ENCODE measurements around the gene FPGS.

Gene FPGS

DNA sequence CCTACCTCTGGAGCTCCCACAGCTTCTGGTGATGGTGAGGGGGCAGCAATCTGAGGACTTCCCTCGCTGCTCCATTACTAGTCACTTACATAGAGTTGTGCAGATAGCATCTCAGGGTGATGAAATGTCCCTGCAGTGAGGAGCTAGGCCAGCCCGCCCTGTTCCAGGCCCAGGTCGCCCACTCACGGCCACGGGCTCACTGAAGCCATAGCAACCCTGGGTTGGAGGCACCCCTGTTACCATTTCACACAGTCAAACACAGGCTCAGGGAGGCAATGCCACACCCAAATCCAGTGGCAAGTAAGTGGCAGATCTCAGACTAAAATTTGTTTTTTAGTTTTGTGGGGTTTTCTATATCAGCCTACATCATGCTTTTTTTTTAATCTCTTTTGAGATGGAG, 43.8 kb upstream of the FPGS start:
- H3K4me3 ChIP-seq: no peak overlapping the region
- no peaks in the 10 kb centered on the region for H3K36me3 ChIP-seq (ENCODE audit: insufficient read depth, low read length)
- DNase-seq (ENCODE audit: low read depth, low spot score): no peak
- no peak overlapping the region for H3K27ac ChIP-seq
- no peaks in the 10 kb centered on the region for H3K9me3 ChIP-seq (ENCODE audit: low read depth, low read length)
- no peak overlapping the region for H3K9ac ChIP-seq (ENCODE audit: insufficient read length)
- no peak for TF ChIP-seq EZH2 (IDR thresholded peaks at IDR 0.05)
- no peak for TF ChIP-seq POLR2AphosphoS5 (IDR thresholded peaks at IDR 0.05; ENCODE audit: borderline replicate concordance, low read depth, low read length)

DNA sequence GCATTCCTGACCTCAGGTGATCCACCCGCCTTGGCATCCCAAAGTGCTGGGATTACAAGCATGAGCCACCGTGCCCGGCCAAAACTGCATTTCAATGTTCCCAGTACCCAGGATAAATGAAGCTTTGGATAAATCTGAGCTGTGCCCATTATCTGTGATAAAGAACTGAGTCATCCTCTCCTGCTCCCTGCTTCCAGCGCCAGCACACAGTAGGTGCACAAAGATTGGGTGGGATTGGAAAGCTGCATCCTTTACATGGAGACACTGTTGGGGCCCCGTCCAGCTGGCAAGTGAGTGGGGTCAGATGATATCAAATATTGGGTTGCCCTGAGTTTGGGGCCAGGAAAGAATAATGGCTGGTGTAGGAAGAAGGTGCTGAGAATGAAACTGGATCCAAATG, 41.6 kb upstream of the FPGS start:
- TF ChIP-seq FOXP2 (optimal IDR thresholded peaks at IDR 0.05; ENCODE audit: control extremely low read depth, extremely low read length, insufficient read depth) (no peak), EZH2 (IDR thresholded peaks at IDR 0.05) (no peak), POLR2AphosphoS5 (IDR thresholded peaks at IDR 0.05; ENCODE audit: borderline replicate concordance, low read depth, low read length) (no peak)
- Histone ChIP-seq H3K4me3 (no peak overlapping the region), H3K36me3 (ENCODE audit: insufficient read depth, low read length) (no peaks in the 10 kb centered on the region), H3K9me3 (ENCODE audit: low read depth, low read length) (no peaks in the 10 kb centered on the region), H3K9ac (ENCODE audit: insufficient read length) (no peak overlapping the region), H3K27ac (no peak overlapping the region)
- no peak for DNase-seq (ENCODE audit: low read depth, low spot score)

DNA sequence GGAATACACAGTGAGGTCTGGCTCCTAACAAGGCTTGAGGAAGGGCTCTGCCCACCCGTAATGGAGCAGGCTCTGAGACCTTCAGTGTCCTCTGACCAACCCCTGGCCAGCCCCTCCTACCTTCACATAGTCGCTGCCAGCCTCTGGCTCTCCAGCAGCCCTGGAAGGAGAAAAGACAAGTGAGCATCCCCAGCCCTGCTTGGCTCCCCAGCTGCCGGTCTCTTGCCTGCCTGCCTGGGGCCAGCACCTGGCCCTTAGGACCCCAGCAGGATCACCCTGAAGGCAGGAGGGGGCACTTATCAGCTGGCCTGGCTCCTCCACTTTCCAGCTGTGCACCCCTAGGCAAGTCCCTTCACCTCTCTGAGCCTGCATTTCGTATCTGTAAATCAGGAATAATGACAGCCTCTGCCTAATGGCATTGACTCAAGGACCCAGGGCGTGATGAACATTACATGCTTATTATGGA, 41.2 kb upstream of the FPGS start:
- TF ChIP-seq FOXP2 (optimal IDR thresholded peaks at IDR 0.05; ENCODE audit: control extremely low read depth, extremely low read length, insufficient read depth) (no peak), POLR2AphosphoS5 (IDR thresholded peaks at IDR 0.05; ENCODE audit: borderline replicate concordance, low read depth, low read length) (no peak), EZH2 (IDR thresholded peaks at IDR 0.05) (no peak)
- Histone ChIP-seq H3K9me3 (ENCODE audit: low read depth, low read length) (no peaks in the 10 kb centered on the region), H3K36me3 (ENCODE audit: insufficient read depth, low read length) (no peaks in the 10 kb centered on the region), H3K27ac (no peak overlapping the region), H3K9ac (ENCODE audit: insufficient read length) (no peak overlapping the region), H3K4me3 (no peak overlapping the region)
- no peak for DNase-seq (ENCODE audit: low read depth, low spot score)

DNA sequence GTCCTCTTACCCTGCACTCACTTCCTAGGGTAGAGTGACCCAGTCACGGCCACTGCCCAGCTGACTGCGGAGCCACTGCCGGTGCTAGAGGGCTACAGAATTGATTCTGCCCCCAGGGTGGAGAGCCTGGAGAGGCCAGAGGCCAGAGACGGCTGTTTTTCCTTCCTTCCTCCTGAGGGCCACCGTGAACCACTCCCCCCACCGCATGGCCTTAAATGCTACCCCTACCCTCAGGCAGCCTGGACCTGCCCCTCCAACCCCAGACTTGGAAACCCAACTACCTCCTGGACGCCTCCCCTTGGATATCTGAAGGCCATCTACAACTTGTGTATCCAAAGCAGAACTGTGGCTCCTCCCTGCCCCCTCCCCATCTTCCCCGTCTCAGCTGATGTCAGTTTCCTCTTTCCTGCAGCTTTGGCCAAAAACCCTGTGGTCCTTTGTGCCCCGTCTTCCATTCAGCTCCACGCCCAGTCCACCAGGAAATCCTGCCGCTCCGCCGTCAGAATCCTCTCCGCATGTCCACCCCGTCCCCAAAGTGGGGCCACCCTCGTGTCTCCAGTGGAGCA, 40.5 kb upstream of the FPGS start:
- H3K9me3 ChIP-seq (ENCODE audit: low read depth, low read length): no peaks in the 10 kb centered on the region
- H3K9ac ChIP-seq (ENCODE audit: insufficient read length): no peak overlapping the region
- no peak overlapping the region for H3K4me3 ChIP-seq
- H3K27ac ChIP-seq: no peak overlapping the region
- H3K36me3 ChIP-seq (ENCODE audit: insufficient read depth, low read length): no peaks in the 10 kb centered on the region
- no peak for TF ChIP-seq EZH2 (IDR thresholded peaks at IDR 0.05)
- no peak for TF ChIP-seq FOXP2 (optimal IDR thresholded peaks at IDR 0.05; ENCODE audit: control extremely low read depth, extremely low read length, insufficient read depth)
- no peak for TF ChIP-seq POLR2AphosphoS5 (IDR thresholded peaks at IDR 0.05; ENCODE audit: borderline replicate concordance, low read depth, low read length)
- DNase-seq (ENCODE audit: low read depth, low spot score): no peak

DNA sequence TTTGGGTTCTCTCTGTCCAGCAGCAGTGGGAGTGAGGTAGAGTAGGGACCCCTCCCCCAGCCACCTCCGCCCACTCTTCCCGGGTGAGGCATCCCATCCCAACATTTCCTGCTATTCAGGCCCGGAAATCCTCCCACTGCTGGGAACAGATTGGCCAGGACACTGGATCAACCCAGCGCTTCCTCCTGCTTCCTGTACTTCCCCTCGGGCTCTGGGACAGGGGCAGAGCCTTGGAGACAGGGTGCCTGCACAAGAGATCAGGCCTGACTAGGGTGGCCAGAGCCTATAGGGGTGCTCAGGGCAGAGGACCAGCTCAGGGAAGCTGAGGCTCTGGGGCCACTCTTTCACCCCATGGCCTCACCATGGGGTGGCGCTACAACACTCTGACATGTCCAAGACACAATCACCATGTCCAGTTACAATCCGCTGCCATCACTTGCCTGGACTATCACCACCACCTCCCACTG, 38.7 kb upstream of the FPGS start:
- no peak overlapping the region for H3K27ac ChIP-seq
- no peaks in the 10 kb centered on the region for H3K9me3 ChIP-seq (ENCODE audit: low read depth, low read length)
- H3K9ac ChIP-seq (ENCODE audit: insufficient read length): no peak overlapping the region
- H3K36me3 ChIP-seq (ENCODE audit: insufficient read depth, low read length): no peaks in the 10 kb centered on the region
- H3K4me3 ChIP-seq: no peak overlapping the region
- no peak for DNase-seq (ENCODE audit: low read depth, low spot score)
- TF ChIP-seq POLR2AphosphoS5 (IDR thresholded peaks at IDR 0.05; ENCODE audit: borderline replicate concordance, low read depth, low read length): no peak
- no peak for TF ChIP-seq EZH2 (IDR thresholded peaks at IDR 0.05)
- TF ChIP-seq FOXP2 (optimal IDR thresholded peaks at IDR 0.05; ENCODE audit: control extremely low read depth, extremely low read length, insufficient read depth): no peak

DNA sequence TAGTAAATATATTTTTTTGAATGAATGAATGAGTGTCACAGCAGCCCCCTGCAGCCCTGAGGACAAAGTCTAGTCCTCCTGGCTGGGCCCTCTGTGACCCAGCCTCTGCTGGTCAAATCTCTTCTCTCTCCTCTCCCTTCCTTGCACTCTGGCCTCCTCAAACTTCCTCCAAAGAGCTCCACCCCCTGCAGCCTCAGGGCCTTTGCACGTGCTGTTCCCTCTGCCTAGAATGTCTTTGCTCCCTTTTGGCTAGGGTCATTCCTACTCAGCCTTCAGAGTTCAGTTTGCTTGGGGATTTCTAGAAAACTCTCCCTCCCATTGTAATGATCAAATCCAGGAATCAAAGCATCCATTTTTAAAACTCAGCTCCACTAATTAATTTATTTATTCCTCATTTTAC, 37.3 kb upstream of the FPGS start:
- H3K4me3 ChIP-seq: no peak overlapping the region
- H3K9ac ChIP-seq (ENCODE audit: insufficient read length): no peak overlapping the region
- H3K36me3 ChIP-seq (ENCODE audit: insufficient read depth, low read length): no peaks in the 10 kb centered on the region
- no peak overlapping the region for H3K27ac ChIP-seq
- no peak for TF ChIP-seq POLR2AphosphoS5 (IDR thresholded peaks at IDR 0.05; ENCODE audit: borderline replicate concordance, low read depth, low read length)
- TF ChIP-seq EZH2 (IDR thresholded peaks at IDR 0.05): no peak
- TF ChIP-seq FOXP2 (optimal IDR thresholded peaks at IDR 0.05; ENCODE audit: control extremely low read depth, extremely low read length, insufficient read depth): no peak
- no peak for DNase-seq (ENCODE audit: low read depth, low spot score)
- H3K9me3 ChIP-seq (ENCODE audit: low read depth, low read length): no peaks in the 10 kb centered on the region

DNA sequence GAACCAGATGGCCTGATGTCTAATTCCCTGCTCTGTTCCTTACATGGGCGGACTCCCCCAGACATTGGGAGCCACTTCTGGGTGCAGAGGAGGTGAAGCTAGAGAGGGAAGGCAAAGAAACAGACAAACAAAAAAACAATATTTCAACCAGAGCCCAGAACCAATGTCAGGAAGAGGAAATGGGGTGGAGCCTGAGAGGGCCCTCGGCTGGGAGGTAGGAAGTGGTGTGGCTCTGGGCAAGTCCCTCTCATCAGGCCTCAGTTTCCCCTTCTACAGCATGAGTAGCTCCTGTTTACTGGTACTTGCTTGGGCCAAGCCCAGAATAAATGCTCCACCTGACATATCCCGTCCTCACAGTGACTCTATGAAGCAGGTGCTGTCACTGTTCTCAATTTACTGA, 35.3 kb upstream of the FPGS start:
- TF ChIP-seq EZH2 (IDR thresholded peaks at IDR 0.05): no peak
- TF ChIP-seq FOXP2 (optimal IDR thresholded peaks at IDR 0.05; ENCODE audit: control extremely low read depth, extremely low read length, insufficient read depth): no peak
- no peak for TF ChIP-seq POLR2AphosphoS5 (IDR thresholded peaks at IDR 0.05; ENCODE audit: borderline replicate concordance, low read depth, low read length)
- no peak overlapping the region for H3K27ac ChIP-seq

DNA sequence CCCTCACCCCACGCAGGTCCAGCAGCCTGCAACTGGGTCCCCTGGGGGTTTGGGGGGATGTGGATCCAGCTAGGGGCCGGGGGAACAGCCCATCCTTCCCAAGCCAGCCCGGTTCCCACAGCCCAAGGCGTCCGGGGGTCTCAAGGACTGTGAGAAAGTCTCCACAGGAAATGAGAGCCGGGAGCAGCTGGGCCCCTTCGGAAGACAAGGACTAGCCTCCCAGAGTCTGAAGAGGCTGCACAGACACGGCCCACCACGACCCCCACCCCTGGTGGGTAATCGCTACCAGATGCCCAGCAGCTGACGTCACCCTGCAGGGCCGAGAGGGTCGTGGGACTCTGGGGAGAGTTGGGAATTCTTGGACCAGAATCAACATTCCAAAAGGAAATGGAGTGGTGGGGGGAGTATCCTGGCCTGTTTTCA, 34.8 kb upstream of the FPGS start:
- Histone ChIP-seq H3K9me3 (ENCODE audit: low read depth, low read length) (no peaks in the 10 kb centered on the region), H3K4me3 (no peak overlapping the region), H3K9ac (ENCODE audit: insufficient read length) (peak overlapping the region; percentile 28), H3K27ac (peak overlapping the region; percentile 76), H3K36me3 (ENCODE audit: insufficient read depth, low read length) (no peaks in the 10 kb centered on the region)
- no peak for DNase-seq (ENCODE audit: low read depth, low spot score)
- TF ChIP-seq FOXP2 (optimal IDR thresholded peaks at IDR 0.05; ENCODE audit: control extremely low read depth, extremely low read length, insufficient read depth) (no peak), EZH2 (IDR thresholded peaks at IDR 0.05) (no peak), POLR2AphosphoS5 (IDR thresholded peaks at IDR 0.05; ENCODE audit: borderline replicate concordance, low read depth, low read length) (no peak)

More for the DNA sequence above, 35.3 kb upstream of the FPGS start:
- Histone ChIP-seq H3K4me3 (no peak overlapping the region), H3K9ac (ENCODE audit: insufficient read length) (no peak overlapping the region), H3K9me3 (ENCODE audit: low read depth, low read length) (no peaks in the 10 kb centered on the region), H3K36me3 (ENCODE audit: insufficient read depth, low read length) (no peaks in the 10 kb centered on the region)
- no peak for DNase-seq (ENCODE audit: low read depth, low spot score)

DNA sequence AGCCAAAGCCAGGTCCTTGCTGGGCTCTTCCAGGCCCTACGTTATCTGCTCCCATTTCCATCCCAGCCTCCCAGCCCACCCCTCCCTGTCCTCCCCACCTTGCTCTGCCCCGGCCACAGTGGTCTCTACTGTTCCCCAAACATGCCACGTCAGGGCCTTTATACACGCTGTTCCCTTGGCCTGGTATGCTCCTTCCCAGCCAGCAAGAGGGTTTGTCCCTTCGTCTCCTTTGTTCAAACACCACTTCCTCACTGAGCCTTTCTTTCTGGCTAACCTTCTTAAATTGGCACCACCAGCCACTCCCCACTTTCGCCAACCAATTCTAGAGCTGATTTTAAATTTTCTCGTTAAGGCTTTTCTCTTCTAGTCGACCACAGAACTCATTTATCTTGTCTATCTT, 34.0 kb upstream of the FPGS start:
- TF ChIP-seq EZH2 (IDR thresholded peaks at IDR 0.05) (no peak), POLR2AphosphoS5 (IDR thresholded peaks at IDR 0.05; ENCODE audit: borderline replicate concordance, low read depth, low read length) (no peak), FOXP2 (optimal IDR thresholded peaks at IDR 0.05; ENCODE audit: control extremely low read depth, extremely low read length, insufficient read depth) (no peak)
- H3K9me3 ChIP-seq (ENCODE audit: low read depth, low read length): no peaks in the 10 kb centered on the region
- no peak overlapping the region for H3K9ac ChIP-seq (ENCODE audit: insufficient read length)
- H3K4me3 ChIP-seq: no peak overlapping the region
- no peaks in the 10 kb centered on the region for H3K36me3 ChIP-seq (ENCODE audit: insufficient read depth, low read length)
- no peak overlapping the region; the same call in 1 of the 2 replicates for H3K27ac ChIP-seq
- DNase-seq (ENCODE audit: low read depth, low spot score): no peak
